HG02981 (cell line): ENCODE measurements around the gene MAX.
A peak's percentile ranks its signal among the peaks of the same experiment; 100 is the strongest.

Experiments
- ATAC-seq: cut with Tn5 transposase; IDR thresholded peaks from one replicate; pipeline ENCODE4 v1.9.1; 2021; ENCODE audit warnings: mild to moderate bottlenecking, moderate library complexity; ENCODE audit not compliant: unreplicated experiment

The MAX gene, protein sequence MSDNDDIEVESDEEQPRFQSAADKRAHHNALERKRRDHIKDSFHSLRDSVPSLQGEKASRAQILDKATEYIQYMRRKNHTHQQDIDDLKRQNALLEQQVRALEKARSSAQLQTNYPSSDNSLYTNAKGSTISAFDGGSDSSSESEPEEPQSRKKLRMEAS

DNA sequence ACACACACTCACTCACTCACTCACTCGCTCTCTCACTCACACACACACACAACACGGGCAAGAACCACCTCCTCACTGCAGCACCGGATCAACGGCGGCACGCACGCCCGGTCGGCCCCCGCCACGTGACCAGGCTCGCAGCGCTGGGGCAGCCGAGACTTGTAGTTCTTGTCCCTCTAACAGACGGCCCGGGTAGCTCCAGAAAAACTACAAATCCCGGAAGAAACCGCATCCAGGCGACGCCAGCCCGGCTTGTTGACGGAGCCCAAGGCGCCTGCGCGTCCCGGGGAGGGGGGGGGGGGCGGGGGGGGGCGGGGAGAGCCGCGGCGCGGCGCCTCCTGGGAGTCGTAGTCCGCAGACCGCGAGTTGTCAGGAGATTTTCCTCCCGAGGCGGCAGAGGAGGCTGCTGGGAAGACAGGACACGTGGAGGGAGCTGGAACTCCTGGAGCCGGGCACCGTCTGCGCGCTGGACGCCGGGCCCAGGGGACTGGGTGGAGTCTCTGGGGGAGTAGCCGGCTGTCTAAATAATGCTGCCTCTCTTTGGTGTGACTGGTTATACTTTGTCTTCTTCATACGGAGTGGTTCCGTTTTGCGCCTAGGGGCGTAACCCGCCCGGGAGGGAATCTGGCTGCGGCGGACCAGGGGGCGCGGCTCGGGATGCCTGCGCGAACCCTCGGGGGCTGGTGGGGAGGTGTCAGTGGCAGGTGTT lies at the start of gene MAX:
Gene MAX, minus strand, starts transcription at position 77 of the 709 bp plus-strand sequence. CDS start 178 bp downstream, outside the sequence.
- ATAC-seq = peak; percentile 84

DNA sequence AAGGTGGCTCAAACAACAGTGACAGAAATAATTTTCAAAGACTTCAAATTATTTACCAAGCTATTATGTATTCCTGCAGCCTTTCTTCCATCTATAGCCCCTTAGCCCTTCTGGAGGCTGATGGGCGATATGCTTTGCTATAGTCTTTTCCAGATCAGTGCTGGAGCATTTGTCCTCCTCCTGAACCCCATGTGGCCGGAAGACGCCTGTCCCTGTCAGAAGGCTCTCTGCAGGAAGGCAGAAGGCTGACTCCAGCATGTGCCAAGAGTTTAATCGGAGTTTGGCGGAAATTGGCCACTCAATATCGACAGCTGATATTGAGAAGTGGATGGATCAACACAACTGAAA lies 49.3 kb upstream of the MAX start:
- no peak for ATAC-seq

DNA sequence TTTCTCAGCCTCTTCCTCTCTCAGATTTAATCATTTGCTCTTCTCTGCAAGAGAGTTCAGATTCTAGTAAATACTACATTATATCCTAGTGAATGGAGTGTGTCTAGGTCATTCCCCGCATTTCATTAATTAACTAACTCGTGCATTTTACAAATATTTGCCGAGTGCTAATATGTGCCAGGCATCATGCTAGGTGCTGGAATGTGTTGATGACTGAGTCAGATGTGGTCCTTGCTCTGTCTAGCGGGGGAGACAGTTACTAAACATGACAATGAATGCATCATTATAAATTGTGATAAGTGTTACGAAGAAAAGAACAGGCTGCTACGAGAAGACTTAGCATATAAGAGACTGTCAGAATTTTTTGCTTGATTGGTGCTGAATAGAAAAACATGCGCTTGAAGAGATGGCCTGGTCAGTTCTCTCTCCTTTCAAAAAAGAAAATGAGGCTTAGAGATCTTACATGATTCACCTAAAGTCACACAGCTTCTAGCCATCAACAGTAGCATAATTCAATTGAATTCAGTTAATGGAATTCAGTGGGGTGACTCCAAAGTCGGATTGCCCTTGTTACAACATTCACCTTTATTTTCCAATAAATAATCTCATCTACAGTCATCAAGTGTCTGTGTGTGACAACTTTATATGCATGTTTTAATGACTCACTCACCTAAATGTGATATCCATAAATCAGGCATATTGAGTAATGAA lies 48.7 kb upstream of the MAX start:
- ATAC-seq = no peak

DNA sequence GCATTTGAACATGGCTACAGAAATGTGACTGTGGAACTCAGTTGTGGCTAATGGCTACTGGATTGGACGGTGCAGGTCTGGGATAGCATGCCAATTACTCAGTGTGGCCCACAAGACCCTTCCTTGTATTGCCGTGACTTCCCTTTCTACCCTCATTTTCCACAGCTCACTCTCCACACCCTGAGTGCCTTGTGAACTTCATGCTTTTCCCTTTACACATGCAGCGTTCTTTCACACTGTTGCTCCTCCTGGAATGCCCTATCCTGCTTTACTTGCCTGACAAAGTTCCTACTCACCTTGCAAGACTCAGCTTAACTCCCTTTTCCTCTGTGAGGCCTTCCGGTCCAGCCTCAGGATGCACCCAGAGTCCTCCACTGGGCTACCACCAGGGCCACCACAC lies 46.8 kb upstream of the MAX start:
- no peak for ATAC-seq

DNA sequence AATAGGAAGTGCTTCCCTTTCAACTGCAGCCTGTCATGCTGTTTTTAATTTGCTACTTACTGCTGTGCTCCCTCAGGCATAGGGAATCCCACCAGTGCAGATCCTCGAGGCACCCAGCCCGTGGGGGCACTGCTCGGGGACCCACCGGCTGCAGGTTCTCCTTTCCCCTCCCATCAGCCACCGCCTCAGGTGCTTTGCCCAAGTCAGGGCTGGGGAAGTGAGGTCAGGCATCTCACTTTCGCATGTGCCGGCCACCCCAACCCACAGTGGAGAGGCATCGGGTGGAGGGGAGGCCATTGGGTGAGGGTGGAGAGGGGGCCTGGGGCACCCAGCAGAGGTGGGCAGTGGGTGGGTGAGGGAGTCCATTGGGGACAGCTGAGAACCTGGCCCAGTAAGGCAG lies 41.9 kb upstream of the MAX start:
- ATAC-seq = no peak

DNA sequence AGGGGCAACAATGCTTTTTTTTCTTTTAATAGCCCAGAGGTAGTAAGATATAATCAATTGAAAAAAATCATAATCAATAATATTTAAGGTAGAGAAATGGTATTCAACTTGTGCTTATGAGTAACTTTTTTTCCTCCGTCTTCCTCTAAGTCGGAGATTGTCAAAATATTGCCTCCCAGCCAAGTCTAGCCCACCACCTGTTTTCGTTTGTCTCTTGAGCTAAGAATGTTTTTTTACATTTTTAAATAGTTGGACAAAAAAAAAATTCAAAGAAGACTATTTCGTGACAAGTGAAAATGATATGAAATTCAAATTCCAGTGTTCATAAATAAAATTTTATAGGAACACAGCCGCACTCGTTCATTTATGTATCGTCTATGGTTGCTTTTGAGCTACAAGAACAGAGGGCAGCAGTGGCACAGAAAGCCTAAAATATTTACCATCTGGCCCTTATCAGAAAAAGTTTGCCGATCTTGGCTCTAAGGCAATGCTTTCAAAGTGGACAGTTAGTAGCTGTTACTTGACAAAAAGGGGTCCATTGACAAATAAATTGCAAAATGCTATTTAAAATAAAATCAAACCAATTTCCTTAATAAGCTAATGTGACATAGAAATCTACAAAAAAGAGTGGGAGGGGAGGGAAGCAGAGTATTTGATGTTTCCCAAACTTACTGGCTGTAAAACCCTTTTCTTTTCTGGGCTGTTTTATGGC lies 40.8 kb upstream of the MAX start:
- no peak for ATAC-seq

DNA sequence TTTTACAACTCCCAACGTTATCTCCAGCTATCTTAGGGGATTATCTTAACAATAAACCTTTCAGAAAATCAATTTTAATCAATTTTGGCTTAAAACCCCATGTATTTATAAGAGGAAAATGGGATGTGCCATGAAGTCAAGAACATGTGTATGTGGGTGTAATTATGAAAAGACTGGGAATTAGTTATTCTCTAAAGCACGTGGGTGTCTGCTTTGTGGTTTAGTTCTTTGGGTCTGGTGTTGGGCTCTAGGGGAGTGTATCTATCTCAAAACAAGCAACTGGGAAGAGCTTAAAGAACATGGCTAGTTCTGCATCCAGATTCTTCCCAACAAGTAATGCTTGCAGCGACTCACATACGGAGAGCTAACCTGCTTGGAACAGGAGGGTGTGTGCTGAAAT lies 40.1 kb upstream of the MAX start:
- no peak for ATAC-seq

DNA sequence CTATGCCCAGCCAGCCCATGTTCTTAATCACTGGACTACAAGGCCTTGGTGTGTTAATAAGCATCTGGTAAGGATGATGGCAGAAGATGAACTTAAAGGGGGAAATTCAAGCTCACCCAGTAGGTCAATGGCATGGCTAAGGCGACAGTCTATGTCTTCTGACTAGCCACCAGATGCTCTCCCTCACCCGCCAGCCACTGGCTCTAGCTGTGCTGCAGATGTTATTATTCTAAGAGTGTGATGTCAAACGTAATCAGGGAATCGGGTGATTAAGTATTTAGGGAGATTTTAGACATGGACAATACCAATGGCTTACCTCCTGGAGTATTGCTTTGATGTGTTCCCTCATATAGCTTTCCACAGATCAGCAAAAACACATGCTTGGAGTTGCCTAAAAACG lies 39.2 kb upstream of the MAX start:
- no peak for ATAC-seq

DNA sequence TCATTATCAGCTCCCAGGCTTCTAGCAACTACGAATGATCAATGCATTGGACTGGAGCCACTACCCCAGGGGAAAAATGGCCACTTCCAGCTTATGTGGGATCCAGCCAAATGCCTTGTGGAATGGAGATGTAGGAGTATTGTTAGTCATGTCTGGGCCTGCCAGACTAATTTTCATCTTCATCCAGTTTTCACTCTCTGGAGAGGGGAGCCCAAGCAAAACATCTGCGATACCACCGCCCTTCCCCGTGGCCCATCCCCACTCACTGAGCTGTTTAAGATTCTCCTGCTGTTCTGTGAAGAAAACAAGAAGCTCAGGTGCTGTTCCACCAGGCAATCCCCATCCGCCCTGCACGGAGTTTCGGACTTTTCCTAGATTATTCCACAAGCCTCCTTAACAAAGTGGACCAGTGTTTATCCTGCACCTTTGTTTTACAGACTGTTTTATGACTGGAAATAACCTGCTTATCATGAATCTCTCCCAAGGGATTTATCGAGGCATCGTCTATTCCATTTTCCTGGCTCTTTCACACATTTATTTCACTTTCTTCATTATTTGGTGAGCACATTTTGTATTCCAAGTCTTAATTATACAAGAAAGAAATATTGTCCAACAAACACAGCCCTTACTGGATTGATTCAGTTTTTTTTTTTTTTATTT lies 35.5 kb upstream of the MAX start:
- no peak for ATAC-seq

DNA sequence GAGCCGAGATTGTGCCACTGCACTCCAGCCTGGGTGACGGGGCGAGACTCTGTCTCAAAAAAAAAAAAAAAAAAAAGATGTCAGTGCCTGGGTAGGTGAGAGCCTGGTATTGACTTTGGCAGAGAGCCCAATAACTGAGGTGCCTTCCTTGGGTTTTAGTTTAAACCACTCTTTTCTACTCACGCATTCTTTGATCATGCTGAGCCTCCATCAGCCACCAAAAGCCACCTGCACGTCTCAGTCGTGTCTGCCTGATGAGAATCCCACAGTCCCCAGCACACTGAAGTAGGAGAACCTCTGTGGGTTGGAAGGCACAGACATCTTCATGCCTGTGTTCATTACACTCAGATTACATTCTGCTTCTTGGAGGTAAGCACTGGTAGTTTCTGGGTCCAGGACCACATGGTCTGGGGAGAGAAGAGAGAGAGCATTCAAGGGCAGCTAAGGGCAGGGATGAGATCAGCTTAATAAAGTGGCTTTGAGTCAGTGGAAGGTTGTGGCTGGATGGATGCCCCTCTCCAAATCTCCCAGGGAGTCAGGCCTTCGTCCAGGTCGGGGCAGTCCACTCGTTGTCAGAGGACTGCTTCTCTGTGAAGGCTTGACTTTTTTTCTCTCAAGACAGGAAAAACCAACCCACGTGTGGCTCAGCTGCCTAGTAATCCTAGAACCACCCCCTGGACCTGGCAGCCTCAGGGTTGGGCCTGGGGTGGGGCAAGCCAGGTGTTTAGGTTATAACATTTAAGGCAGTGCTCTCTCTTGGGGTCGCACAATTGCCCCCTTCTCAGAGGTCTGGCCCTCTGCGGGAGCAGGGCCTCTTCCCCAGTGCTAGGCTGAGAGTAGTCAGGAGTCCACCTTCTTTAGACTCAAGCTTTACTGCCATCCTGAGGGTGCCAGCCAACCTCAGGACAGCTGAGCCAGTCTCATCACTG lies 32.6 kb upstream of the MAX start:
- ATAC-seq = no peak

DNA sequence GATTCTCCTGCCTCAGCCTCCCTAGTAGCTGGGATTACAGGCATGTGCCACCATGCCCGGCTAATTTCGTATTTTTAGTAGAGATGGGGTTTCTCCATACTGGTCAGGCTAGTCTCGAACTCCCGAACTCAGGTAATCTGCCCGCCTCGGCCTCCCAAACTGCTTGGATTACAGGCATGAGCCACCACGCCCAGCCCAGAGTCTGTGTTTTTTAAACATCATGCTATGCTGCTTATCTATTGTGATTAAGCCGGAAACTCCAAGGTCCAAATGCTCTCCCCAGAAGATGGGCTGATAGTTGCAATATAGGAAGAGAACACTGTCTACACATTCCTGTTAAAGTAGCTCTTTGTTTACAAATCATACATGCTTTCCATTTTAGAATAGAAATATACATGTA lies 30.5 kb upstream of the MAX start:
- ATAC-seq = no peak

DNA sequence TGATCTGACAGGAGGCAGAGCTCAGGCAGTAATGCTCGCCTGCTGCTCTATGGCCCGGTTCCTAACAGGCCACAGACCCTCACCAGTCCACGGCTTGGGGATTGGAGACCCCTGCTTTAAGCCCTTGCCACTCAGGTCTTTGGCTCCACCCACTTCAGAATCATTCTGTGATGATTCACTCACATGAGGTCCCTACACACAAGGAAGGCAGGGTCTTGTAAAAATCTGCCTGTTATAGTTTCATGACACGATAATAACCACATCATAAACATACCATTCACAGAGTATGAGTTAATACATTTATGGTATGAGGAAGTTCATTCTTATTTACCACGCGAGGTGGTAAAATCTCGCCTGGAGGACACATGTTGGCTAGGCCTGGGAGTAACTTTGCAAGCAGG lies 29.0 kb upstream of the MAX start:
- no peak for ATAC-seq

DNA sequence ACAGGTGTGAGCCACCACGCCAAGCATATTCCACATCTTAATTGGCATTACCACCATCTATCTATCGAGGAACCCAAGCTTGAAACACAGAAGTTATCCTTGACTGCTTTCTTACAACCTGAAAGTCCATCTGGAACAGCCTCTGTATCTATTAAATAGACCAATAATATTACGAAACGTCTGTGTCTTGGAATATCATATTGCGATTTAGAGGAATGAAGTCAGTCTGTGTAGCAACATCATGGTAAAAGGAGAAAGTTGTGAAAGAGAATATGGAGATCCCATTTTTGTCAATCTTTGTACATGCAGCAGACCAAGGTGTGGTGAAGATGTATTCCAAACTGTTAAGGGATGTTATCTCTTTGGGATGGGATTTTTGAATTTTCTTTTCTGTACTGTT lies 25.8 kb upstream of the MAX start:
- no peak for ATAC-seq

DNA sequence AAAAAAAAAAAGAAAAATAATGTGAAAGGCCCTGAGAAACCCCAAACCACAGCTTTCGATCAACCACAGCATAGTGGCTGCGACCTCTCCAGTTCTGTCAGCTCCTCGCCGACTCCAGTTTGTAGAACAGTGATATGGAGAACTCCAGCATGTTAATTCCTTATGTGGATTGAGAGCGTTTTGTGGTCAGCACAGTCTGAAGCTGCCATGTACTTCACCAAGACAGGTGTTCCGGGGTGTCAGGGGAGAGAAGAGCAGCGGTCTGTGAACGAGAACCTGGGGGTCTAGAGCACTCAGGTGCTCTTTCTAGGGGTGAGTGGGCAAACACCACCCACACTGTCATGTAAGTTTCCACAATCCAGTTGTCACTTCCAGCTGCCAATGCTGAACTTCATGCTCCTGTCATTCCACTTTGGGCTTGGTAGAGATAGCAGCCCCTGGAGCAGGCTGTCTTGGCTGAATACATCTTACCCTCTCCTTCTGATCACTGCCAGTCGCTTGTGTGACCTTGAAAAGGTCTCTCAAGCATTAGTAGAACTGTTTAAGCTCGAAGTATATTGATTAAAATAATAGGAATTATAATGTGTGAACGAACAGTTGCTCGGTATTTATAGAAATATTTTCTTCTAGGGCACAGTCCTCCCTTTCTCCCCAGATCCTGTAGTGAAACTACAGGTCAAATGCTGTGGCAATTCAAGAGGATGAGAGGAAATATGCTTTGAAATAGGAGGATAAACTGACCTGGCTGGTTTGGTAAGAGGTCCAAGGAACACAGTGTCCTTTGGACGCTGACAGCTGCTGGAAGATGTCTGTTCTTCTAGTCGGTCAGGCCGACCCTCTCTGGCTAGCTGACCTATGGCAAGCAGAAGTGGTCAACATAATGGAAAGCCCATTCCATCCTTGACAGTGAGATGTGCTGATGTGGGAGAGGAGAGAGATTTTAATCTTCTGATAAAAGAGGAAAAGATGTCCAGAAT lies 15.7 kb upstream of the MAX start:
- ATAC-seq = no peak

DNA sequence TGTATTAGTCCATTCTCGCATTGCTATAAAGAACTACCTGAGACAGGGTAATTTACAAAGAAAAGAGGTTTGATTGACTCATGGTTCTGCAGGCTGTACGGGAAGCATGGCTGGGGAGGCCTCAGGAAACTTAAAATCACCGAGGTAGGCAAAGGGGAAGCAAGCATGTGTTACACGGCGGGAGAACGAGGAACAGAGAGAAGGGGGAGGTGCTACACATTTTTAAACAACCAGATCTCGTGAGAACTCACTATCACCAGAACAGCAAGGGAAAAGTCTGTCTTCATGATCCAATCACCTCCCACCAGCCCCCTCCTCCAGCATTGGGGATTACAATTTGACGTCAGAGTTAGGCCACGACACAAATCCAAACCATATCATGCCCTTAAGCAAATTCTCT lies 13.3 kb upstream of the MAX start:
- ATAC-seq = no peak

DNA sequence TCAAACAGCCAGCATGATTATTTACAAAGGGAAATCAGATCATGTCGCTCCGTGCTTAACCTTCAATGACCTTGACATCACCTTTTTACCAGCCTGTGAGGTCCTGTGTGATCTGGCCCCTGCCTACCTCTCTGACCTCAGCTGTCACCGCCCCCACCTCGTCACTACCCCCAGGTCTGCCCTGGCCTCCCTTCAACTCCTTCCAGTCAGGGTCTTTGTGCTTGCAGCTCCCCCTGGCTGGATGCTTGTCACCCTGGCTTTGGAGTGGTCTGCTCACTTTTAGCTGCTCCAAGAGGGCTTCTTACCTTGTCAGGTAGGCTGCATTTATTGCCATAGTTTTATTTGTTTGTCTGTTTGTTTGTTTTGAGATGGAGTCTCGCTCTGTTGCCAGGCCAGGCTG lies 8.2 kb upstream of the MAX start:
- ATAC-seq = no peak

DNA sequence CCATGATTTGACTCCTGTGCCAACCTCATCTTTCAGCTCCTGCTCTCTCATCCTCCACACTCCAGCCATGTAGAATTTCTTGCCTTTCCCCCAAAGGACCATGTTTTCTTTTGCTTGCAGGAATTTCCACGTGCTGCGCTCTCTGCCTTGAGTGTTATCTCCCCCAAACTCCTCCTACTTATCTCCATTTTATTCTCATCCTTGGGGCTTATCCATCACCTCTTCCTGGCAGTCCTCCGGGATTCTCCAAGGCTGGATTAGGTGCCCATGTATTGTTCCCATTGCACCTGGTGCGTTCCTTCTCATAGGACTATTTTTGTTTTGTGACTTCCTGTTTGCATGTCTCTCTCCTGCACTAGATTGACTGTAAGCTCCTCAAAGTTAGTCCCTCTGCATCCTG lies 7.0 kb upstream of the MAX start:
- no peak for ATAC-seq

DNA sequence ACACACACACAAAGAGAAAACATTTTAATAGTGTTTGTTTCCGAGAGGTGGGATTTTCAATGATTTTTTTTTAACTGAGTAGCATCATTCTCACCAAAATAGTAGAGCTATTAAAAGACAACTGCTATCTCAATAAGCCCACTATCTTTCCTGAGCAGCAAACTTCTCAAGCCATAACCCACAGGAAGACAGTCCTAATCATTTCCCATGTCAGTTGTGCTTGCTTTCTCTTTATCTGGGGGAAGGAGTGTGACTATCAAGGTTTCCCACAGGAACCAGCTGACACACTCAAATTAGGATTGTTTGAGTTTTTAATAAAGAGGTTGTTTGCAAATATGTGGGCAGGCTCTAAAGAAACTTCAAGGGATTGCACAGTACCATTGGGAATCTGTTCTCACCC lies 4.9 kb upstream of the MAX start:
- ATAC-seq = no peak

DNA sequence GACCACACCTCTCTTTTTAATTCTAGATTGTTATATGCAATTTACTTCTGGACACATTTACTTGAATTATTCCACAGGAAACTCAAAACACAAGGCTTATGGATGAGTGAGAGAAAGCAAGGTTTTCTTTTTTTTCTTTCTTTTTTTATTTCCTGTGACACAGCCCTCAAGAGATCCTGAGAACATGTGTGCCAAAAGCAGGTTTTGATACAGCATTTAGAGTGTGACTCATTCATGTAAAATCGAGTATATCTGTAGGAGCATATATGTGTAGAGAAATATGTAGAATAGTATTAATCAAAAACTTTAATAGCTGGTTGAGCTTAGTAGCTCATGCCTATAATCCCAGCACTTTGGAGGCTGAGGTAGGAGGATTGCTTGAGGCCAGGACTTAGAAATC lies 4.4 kb upstream of the MAX start:
- no peak for ATAC-seq
